ENCODE results near the gene ZC3H13.

ZC3H13 gene

DNA sequence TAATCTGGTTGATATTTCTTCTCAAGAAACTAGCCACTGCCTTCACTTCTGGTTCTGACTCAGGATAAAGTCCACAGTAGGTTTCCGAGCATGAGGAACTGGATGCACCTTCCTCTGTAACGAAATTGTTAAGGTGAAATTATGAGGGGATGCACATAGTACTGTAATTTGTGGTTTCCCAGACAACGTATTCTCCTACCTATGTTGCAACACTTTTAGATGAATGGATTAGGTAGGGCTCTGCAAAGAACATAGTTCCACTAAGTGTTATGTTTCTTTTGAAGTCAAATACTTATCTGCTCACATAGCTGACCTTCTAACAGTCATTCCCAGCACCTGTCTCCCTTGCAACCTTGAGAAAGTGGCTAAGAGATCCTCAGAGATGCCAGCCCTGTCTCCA, 5.7 kb upstream of the ZC3H13 start:
- DNase-seq (ENCODE audit: low read depth), result no peak

DNA sequence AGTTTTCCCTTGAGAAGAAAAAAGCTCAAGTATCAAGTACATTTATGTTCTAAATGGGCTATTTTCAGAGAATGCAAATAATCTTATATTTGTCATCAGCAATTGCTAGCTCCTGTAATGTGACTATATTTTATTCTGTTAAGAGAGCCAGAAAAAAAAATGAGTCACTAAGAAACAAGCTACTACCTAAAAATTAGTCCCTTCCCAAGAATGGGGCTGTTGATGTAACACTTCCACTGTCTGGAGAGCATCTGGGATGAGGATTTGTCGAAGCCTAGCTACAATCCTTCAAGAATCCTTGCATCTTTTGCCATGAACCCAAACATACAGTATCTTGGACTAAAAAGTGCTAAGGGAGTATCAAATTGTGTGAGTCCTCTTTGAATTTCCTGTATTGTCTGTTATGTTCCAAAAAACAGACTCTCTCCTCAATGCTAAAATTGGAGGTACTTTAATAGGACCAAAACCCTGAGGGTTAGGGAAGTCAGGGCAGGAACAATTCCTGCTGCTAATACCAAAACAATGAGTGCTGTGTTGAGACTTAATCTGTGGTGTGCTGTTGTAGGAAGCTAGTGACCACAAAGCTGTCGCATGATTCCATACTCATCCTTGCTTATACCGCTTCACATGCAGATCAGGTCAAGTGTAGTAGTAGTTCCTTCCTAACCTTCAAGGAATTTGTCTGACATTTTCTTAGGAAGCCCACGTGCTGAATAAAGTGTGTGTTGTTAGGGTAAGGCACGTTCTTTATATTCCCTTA, 4.9 kb upstream of the ZC3H13 start:
- peak; percentile 72 for DNase-seq (ENCODE audit: low read depth)

DNA sequence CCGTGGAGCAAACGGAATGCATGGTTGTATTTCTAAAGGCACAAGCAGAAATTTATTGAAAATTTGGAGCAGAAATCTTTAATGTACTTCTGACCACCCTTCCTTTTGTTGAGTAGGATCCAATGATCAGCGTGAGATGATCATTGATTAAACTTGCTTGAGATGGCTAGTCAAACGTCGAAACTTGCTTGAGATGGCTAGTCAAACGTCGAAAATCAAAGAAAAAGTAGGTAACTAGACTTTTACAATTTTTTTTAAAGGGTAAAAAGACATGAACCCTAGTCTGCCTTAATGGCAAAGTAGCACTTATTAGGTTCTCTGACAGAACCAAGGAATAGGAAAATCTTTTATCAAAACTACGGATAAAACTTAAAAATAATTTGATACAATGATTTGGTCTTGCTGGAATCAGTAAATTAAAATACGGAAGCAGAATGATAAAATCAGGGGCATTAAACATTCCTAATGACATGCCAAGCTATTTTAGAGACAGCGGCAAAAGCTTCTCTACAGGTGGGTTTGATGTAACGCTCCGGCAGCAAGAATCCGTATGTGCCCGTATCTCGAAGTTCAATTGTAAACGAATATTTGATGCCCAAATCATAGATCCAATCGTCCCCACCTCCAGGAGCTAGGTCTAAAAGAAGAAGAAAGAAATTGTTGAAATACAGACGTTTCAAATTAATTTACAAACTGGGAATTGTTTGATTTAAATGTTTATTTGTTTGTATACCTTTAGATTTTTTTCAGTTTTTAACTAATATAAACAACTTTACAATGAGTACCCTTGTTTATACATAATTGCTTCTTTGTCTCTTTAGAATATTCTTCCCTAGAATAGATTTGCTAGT, 841 bp upstream of the ZC3H13 start:
- DNase-seq (ENCODE audit: low read depth), result peak; percentile 36

DNA sequence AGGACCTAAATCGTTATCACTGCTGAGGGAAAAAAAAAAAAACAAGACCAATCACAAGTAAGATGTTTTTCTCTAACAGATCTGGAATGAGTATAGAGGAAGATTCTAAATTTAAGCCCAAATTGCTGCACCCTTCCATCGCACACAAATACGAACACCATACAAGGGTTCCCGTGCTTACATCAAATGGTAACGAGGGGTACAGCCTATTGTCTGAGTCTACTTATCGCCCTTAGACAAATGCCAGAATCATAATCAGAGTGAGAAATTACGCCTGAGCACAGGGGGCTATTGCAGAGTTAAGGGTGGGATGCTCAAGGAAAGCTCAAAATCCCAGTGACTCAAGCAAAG, 603 bp downstream of the ZC3H13 start:
- no peak for DNase-seq (ENCODE audit: low read depth)

DNA sequence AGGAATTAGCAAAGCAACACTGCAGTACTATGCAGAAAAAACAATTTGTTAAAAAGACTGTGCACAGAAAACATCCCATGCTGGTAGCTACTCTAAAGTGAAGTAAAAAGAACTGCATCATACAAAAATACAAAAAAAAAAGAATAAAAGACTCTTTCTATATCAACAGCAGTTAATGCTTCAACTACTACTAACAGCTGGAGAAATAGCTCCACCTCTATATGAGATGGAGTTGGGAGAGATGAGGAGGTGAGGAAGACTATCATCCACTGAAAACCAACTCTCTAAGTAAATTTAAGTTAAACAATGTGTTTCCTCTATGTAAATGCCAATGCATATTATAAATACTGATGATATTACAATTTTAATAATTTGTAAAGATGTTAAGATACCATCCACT, 1.8 kb downstream of the ZC3H13 start:
- no peak for DNase-seq (ENCODE audit: low read depth)

DNA sequence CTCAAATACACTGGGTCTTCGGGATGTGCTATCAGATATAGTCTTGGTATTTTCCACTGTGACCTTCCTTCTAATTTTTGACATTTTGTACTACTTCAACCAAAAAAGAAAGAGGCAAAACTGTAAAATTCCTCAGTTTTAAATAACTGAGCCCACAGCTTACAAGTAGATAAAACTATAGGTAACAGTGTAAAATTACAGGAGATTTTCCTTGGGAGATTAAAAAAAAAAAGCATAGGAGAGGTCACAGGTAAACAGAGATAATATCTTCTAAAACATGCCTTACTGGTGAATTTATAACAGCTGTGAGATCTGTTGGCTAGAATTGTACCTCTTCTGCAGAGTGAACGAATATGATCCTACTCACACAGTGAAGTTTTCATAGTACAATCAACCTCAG, 7.1 kb downstream of the ZC3H13 start:
- DNase-seq (ENCODE audit: low read depth), result no peak

DNA sequence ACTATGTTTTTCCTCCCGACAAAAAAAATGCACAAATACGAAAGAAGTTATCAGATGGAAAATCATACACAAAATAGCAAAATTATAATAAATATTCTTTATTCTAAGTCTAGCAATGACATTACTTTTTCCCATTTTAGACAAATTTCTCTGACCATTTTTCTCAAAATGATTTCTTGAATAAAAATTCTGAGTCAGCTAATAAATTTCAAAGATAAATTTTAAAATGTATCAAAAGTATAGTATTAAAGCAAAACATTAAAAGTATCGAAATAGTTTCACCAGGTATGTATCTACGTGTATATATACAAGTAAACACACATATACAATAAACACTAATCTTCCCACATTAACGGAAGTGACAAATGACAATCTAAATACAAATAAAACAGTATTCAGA, 8.9 kb downstream of the ZC3H13 start:
- no peak for DNase-seq (ENCODE audit: low read depth)

DNA sequence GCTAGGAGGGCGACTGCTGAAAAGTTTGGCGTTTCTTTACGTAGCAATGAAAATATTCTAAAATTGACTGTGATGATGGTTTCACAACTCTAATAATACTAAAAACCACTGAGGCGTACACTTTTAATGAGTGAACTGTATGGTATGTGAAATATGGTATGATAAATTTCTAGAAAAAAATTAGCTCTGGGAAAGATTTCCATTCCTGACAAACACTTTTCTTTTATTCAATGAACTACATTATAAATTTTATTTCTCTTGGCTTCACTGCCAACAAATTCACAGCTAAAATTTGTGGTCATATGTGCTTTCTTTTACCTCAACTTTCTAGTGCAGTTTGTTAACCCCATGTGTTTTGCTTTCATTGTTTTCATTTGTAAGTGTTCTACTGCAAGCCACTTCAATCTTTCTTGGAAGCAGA, 11.1 kb downstream of the ZC3H13 start:
- DNase-seq (ENCODE audit: low read depth), result no peak

DNA sequence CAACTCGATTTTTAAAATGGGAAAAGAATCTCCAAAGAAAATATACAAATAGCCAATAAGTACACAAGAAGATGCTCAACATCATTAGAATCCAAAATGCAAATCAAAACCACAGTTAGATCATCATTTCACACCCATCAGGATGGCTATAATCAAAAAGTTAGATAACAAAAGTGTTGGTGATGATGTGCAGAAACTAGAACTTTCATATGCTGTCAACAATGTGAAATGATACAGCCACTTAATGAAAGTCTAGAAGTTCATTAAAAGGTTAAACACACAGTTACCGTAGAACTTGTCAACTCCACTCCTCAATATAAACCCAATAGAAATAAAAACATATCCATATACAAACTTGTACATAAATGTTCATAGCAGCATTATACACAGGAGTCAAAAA, 11.8 kb downstream of the ZC3H13 start:
- DNase-seq (ENCODE audit: low read depth), result no peak

DNA sequence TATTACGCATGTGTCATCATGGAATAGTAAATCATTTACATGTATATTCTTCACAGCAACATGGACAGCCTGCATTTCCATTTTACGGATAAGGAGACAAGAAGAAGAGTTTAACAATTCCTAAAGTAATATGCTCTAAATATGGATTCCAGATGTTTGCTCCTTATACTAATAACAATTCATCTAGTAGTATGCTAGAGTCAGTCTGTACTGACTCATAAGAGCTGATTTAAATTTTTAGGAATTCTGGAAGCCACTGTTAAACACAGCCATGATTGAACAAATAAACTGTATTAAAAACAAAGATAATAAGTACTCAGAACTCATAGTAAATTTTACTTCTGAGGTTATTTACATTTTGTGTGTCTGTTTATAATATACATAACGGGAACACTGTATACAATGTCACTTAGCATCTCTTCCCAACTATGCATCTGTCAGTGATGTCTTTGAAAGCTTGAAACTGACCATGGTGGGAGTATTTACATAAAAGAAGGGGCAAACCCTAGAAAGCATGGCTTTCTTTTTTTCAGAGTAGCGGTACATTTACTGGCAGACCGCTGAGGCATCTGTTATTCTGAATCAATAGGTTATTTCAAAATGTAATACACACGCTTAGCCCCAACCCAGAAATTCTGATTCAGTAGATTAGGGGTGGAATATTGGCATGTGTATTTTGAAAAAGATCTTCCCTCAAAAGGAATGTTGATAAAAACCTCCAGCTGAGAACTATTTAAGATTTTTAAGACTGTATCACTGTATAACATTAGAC, 12.9 kb downstream of the ZC3H13 start:
- no peak for DNase-seq (ENCODE audit: low read depth)

DNA sequence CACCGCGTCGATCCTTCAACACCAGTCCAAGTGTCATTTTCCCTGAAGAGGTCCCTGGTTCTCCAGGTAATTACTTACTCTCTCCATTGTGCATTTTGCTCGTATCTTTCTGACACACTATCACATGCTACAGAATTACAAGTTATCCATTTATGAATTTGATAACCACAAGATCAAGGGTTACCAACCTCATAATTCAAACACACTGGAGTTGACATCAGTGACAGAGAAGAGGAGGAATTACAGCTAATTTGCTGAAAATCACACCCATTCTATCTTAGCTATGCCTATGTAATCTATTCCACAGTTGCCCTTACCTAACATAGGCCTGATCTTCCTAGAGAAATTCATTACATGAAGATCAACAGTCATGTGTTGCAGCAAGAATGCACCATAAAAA, 14.2 kb downstream of the ZC3H13 start:
- no peak for DNase-seq (ENCODE audit: low read depth)

DNA sequence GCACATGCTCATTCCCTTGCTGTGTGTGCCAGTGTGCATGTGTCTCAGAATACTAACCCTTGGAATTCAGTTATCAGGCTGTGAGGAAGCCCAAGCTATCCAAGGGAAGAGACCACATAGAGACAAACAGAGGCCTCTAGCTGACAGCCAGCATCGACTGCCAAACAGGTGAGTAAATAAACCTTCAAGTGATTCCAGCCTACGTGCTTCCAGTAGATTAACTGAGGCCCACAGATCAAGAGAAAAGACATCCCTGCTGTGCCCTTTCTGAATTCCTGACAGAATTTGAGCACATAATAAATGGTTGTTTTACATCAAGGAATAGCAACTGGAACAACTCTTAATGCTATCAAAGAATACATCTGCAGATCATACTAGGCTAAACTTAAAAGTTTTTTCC, 17.5 kb downstream of the ZC3H13 start:
- no peak for DNase-seq (ENCODE audit: low read depth)

DNA sequence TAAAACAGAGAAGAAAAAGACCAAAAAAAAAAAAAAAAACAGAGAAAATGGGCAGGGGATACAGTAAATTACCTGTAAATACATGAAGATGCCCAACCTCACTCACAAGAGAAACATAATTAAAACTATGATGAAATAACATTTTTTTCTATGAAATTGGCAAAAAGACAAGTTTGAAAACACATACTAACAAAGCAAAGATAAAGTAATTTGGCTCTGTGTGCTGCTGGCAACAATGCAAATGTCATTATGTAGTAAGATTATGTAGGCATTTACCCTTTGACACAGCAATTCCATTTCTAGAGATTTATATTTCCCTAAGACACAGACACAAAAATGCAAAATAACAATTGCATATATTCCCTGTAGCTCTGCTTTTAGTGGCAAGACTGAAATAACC, 20.2 kb downstream of the ZC3H13 start:
- DNase-seq (ENCODE audit: low read depth), result no peak

DNA sequence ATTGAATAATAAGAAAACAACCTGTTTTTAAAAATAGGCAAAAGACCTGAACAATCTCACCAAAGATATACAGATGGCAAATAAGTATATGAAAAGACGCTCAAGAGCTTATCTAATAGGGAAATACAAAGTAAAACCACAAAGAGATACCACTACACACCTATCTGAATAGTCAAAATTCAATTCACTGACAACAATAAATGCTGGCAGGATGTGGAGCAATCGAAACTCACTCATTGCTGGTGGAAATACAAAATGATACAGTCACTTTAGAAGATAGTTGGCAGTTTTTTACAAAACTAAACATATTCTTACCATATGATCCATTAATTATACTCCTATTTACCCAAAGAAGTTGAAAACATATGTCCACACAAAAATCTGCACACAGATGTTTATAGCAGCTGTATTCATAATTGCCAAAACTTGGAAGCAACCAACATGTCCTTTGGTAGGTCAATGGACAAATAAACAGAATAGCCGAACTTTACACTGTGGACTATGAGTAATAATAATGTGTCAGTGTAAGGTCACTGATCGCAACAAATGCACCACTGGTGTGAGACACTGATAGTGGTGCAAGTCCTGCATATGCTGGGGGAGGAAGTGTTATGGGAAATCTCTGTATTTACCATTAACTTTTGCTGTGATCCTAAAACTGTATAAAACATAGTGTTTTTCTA, 20.8 kb downstream of the ZC3H13 start:
- DNase-seq (ENCODE audit: low read depth), result peak; percentile 7

DNA sequence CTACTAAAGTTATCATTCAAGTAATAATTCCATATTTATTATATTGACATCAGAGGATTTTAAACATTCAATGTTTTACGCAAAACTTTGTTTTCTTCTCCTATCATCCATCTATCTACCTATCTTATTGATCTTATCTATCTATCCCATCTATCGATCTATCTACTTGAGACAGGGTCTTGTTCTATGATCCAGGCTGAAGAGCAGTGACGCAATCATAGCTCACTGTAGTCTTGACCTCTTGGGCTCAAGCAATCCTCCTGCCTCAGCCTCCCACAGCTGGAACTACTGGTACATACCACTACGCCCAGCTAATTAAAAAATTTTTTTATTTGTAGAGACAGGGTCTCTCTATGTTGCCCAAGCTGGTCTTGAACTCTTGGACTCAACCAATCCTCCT, 27.4 kb downstream of the ZC3H13 start:
- no peak for DNase-seq (ENCODE audit: low read depth)

DNA sequence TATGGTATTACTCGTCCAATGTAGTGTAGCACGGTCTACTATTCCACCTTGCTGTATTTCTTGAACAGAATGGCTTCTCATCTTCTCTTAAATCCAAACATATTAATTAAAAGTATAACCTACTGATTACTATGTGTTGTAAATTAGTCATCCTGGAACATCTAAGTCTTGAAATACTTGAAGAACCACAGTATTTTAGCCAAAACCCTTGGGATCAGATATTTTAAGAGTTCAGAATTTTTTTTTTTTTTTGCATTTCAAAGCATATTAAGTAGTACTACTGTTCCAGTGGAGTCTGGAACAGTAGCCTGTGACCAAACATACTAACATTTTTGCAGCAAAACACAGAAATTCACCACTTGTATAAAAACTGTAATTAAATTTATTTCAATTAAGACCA, 30.1 kb downstream of the ZC3H13 start:
- DNase-seq (ENCODE audit: low read depth), result no peak

DNA sequence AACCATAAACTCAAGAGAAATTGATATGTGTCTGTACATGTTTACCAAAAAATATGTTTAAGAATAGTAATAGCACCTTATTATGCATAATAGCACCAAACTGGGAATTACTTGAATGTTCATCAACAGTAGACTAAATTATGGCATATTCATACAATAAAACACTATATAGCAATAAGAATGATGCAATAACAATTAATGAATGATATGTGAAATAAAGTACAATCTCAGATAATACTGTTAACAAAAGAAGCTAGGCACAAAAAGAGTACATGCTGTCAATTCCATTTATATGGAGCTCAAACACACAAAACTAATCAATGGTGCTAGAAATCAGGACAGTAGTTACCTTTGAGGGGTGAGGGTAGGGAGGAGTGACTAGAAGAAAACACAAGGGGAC, 36.3 kb downstream of the ZC3H13 start:
- no peak for DNase-seq (ENCODE audit: low read depth)

DNA sequence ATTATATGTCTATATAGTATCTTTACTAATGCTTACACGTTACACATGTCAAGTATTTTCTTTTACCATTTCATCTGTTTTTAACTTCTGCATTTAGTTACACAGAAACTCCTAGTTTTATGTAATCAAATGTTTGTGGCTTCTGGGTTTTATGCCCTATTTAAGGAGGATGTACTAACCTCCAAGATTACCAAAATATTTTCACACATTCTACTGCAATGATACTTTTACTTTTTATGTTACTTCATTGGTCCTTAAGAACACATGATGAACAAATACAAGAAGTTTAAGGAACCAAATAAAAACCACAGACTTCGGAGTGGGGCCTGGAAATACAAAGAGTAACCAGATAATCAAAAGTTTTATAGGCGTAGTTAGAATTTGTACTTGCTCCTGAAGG, 37.2 kb downstream of the ZC3H13 start:
- DNase-seq (ENCODE audit: low read depth), result no peak

DNA sequence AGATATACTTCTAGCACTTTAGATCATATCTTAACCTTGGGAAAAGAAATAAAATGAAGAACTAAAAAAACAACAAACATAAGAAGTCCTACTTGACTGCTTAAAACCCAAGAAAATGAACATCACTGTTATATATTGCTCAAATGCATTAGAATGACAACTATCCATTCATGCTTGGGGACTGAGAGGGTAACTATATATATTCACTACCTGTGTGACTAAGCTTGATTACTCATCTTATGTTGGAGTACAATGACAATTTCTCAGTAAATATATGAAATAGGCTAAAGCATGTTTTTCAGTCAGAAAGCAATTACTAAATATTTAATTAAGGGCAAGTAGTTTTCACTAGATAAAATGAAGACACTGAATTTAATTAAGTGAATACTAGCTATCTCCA, 40.1 kb downstream of the ZC3H13 start:
- DNase-seq (ENCODE audit: low read depth), result peak; percentile 32

DNA sequence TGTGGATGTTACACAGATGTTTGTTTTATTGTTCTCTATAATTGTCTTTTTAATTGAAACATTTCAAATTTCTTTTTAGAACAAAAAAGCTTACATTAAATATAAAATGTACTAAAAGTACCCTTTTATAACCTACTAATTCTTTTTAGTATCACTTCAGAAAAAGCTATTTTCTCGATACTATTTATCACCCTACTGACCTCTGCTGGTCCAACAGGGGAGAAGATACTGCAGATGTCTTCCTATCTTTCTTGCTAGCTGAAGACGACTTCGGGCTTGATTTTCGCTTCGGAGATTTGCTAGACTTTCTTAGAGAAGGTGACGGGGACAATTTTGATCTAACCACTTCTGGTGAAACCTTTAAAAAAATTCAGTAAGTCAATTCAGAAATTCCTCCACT, 42.4 kb downstream of the ZC3H13 start:
- peak; percentile 25 for DNase-seq (ENCODE audit: low read depth)

DNA sequence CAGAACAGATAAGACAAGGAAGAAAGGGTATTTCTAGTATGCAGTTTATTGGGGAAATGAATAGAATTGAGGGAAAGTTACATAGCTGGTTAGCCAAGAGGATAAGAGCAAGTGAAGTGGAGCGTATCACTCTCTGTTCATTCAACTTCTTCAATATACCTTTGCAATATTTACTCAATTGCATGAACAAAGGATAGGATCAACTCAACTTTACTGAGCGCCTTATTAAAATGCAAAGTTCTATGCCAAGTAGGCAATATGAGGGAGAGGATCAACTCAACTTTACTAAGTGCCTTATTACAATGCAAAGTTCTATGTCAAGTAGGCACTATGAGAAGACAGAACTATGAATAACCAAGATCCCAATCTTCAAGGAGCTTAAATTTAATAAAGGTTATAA, 43.9 kb downstream of the ZC3H13 start:
- no peak for DNase-seq (ENCODE audit: low read depth)

DNA sequence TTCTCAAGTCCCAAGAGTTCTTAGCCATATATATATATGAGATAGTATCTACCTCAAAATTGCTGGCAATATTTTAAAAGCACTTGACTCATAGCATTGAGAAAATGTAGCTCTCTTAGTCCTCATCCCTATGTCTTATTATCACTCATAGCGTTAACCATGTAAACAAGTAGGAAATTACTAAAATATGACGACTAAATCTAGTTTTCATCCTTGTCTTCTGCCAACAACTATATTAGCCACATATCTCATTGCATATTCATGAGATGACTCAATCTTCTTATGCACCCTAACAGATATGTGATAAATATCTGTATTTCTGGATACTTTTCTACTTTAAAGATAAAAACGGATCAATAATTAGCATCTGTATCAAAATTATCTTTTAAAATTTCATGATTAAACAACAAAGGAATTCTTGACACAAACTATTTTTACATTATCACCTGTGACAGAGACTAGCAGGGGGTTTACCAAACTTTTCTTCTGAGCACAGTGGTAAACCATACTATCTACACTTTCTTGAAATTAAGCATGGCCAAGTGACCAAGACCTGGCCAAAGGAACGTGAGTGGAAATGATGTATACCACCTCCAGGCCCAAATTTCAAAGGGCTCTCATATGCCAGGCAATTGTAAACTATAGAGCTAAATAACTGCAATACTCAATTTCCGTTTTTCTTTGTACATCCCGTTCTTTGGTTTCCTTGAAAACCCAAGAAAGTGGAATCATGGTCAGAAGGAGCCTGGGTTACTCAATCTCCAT, 45.7 kb downstream of the ZC3H13 start:
- DNase-seq (ENCODE audit: low read depth), result peak; percentile 40

All from ELR (cell line).